ENCODE results near the gene GPSM3. TPM values are rescaled to one million over a fixed set of nuclear protein-coding genes. Genes with fewer than 3 reads are reported as not detected.

Gene GPSM3
- total and polyA plus RNA-seq, 4 donors, result 2.3 to 8.0 (median 6.3) TPM

- Histone ChIP-seq H3K4me3 (ENCODE audit: low read depth in 1 of 3, low read length in 3 of 3) (no peak overlapping the region), H3K27ac (ENCODE audit: low read depth in 1 of 2, low read length in 2 of 2) (no peak overlapping the region), H3K27me3 (ENCODE audit: control insufficient read depth in 4 of 4, insufficient read depth in 4 of 4, low read length in 3 of 4) (no peaks in the 10 kb centered on the region), H3K36me3 (ENCODE audit: control insufficient read depth in 4 of 4, insufficient read depth in 3 of 4, low read depth in 1 of 4, low read length in 3 of 4) (no peaks in the 10 kb centered on the region), H3K4me1 (ENCODE audit: control insufficient read depth in 4 of 4, insufficient read depth in 4 of 4, low read length in 3 of 4) (peaks cover 0 to 23% (median 12%) of the 10 kb centered on the region in 4 donors), H3K9me3 (ENCODE audit: control insufficient read depth in 4 of 4, low read length in 3 of 4) (no peaks in the 10 kb centered on the region), H3K9ac (ENCODE audit: low read depth in 1 of 2, low read length in 2 of 2) (no peak overlapping the region)
- WGBS, result 84% methylated on average over 17 of the region's 17 CpGs
- TF ChIP-seq FOXA2 (IDR thresholded peaks at IDR 0.05) (no peak), GABPA (IDR thresholded peaks at IDR 0.05 in 1 of 2, conservative IDR thresholded peaks at IDR 0.05 in 1 of 2) (no peak)
- DNase-seq (ENCODE audit: low spot score), result no peak
Observed at GRCh38 chr6:32198866-32199265, 6.4 kb upstream of the GPSM3 start.

- TF ChIP-seq RAD21 (IDR thresholded peaks at IDR 0.05), result no peak
- TF ChIP-seq RXRA (IDR thresholded peaks at IDR 0.05), result no peak
- TF ChIP-seq ATF3 (IDR thresholded peaks at IDR 0.05), result no peak
- no peak for TF ChIP-seq CTCF (IDR thresholded peaks at IDR 0.05; ENCODE audit: low read depth, low read length, missing input control)
- TF ChIP-seq JUND (IDR thresholded peaks at IDR 0.05), result no peak
- TF ChIP-seq TAF1 (conservative IDR thresholded peaks at IDR 0.05), result no peak
- no peak for TF ChIP-seq SP1 (IDR thresholded peaks at IDR 0.05)
- TF ChIP-seq HNF4G (IDR thresholded peaks at IDR 0.05), result no peak
- no peak for TF ChIP-seq HNF4A (conservative IDR thresholded peaks at IDR 0.05)
- TF ChIP-seq EGR1 (IDR thresholded peaks at IDR 0.05; ENCODE audit: low read depth in 2 of 2), result no peak
- TF ChIP-seq, protein P1, sequence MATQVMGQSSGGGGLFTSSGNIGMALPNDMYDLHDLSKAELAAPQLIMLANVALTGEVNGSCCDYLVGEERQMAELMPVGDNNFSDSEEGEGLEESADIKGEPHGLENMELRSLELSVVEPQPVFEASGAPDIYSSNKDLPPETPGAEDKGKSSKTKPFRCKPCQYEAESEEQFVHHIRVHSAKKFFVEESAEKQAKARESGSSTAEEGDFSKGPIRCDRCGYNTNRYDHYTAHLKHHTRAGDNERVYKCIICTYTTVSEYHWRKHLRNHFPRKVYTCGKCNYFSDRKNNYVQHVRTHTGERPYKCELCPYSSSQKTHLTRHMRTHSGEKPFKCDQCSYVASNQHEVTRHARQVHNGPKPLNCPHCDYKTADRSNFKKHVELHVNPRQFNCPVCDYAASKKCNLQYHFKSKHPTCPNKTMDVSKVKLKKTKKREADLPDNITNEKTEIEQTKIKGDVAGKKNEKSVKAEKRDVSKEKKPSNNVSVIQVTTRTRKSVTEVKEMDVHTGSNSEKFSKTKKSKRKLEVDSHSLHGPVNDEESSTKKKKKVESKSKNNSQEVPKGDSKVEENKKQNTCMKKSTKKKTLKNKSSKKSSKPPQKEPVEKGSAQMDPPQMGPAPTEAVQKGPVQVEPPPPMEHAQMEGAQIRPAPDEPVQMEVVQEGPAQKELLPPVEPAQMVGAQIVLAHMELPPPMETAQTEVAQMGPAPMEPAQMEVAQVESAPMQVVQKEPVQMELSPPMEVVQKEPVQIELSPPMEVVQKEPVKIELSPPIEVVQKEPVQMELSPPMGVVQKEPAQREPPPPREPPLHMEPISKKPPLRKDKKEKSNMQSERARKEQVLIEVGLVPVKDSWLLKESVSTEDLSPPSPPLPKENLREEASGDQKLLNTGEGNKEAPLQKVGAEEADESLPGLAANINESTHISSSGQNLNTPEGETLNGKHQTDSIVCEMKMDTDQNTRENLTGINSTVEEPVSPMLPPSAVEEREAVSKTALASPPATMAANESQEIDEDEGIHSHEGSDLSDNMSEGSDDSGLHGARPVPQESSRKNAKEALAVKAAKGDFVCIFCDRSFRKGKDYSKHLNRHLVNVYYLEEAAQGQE (IDR thresholded peaks at IDR 0.05), result no peak
- no peak for TF ChIP-seq GABPA (IDR thresholded peaks at IDR 0.05 in 1 of 2, conservative IDR thresholded peaks at IDR 0.05 in 1 of 2)
- no peak for TF ChIP-seq NR2F2 (IDR thresholded peaks at IDR 0.05)
- TF ChIP-seq, protein P2, sequence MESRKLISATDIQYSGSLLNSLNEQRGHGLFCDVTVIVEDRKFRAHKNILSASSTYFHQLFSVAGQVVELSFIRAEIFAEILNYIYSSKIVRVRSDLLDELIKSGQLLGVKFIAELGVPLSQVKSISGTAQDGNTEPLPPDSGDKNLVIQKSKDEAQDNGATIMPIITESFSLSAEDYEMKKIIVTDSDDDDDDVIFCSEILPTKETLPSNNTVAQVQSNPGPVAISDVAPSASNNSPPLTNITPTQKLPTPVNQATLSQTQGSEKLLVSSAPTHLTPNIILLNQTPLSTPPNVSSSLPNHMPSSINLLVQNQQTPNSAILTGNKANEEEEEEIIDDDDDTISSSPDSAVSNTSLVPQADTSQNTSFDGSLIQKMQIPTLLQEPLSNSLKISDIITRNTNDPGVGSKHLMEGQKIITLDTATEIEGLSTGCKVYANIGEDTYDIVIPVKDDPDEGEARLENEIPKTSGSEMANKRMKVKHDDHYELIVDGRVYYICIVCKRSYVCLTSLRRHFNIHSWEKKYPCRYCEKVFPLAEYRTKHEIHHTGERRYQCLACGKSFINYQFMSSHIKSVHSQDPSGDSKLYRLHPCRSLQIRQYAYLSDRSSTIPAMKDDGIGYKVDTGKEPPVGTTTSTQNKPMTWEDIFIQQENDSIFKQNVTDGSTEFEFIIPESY (IDR thresholded peaks at IDR 0.05), result no peak
- no peak for TF ChIP-seq FOXA1 (IDR thresholded peaks at IDR 0.05)
- TF ChIP-seq, protein P3, sequence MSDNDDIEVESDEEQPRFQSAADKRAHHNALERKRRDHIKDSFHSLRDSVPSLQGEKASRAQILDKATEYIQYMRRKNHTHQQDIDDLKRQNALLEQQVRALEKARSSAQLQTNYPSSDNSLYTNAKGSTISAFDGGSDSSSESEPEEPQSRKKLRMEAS (IDR thresholded peaks at IDR 0.05), result no peak
- TF ChIP-seq YY1 (IDR thresholded peaks at IDR 0.05), result no peak
- TF ChIP-seq FOXA2 (IDR thresholded peaks at IDR 0.05), result no peak
- Histone ChIP-seq H3K36me3 (ENCODE audit: control insufficient read depth in 4 of 4, insufficient read depth in 3 of 4, low read depth in 1 of 4, low read length in 3 of 4) (no peaks in the 10 kb centered on the region), H3K27ac (ENCODE audit: low read depth in 1 of 2, low read length in 2 of 2) (no peak overlapping the region), H3K9me3 (ENCODE audit: control insufficient read depth in 4 of 4, low read length in 3 of 4) (no peaks in the 10 kb centered on the region), H3K4me1 (ENCODE audit: control insufficient read depth in 4 of 4, insufficient read depth in 4 of 4, low read length in 3 of 4) (peaks cover 0 to 23% (median 12%) of the 10 kb centered on the region in 4 donors), H3K27me3 (ENCODE audit: control insufficient read depth in 4 of 4, insufficient read depth in 4 of 4, low read length in 3 of 4) (no peaks in the 10 kb centered on the region), H3K4me3 (ENCODE audit: low read depth in 1 of 3, low read length in 3 of 3) (no peak overlapping the region), H3K9ac (ENCODE audit: low read depth in 1 of 2, low read length in 2 of 2) (no peak overlapping the region)
- WGBS, result 68% methylated on average over 3 of the region's 3 CpGs
- no peak for DNase-seq (ENCODE audit: low spot score)
Observed at GRCh38 chr6:32198345-32198696, 5.9 kb upstream of the GPSM3 start.

Data from liver (tissue), 9 donors.